Esophagus squamous epithelium (tissue), 5 donors: ENCODE data around the gene FAM83F. TPM values are rescaled to one million over a fixed set of nuclear protein-coding genes. Genes with fewer than 3 reads are reported as not detected.

Experiments
- DNase-seq: peaks from one replicate; lab custom pipeline; 2025; lab: John Stamatoyannopoulos, UW
- H3K27ac ChIP-seq, 4 donors: fragments of 200-600 bp; sonication (generic); one replicate each; pipeline ENCODE4 v1.5.1; 2016 to 2019; ENCODE audit warnings: mild to moderate bottlenecking in 1 of 4
- H3K27me3 ChIP-seq, 4 donors: fragments of 200-600 bp; sonication (generic); 1 replicate in 3 of 4; 2 replicates in 1 of 4; pipeline versions ENCODE4 v1.5.1 to v1.6.0; 2017 to 2021; ENCODE audit warnings: antibody characterized with exemption in 1 of 4
- H3K36me3 ChIP-seq, 3 donors: fragments of 200-600 bp; sonication (generic); one replicate each; pipeline ENCODE4 v1.5.1; 2016 to 2019
- H3K4me1 ChIP-seq, 3 donors: fragments of 200-600 bp; sonication (generic); one replicate each; pipeline ENCODE4 v1.5.1; 2017 to 2019
- H3K4me3 ChIP-seq, 4 donors: fragments of 200-600 bp; sonication (generic); 1 replicate in 3 of 4; 2 replicates in 1 of 4; pipeline ENCODE4 v1.5.1; 2016 to 2019; ENCODE audit warnings: mild to moderate bottlenecking in 2 of 4, moderate library complexity in 1 of 4
- H3K9me3 ChIP-seq, 3 donors: fragments of 200-600 bp; sonication (generic); one replicate each; pipeline ENCODE4 v1.5.1; 2016 to 2019
- CTCF ChIP-seq, 6 experiments: fragments of 450-650 bp in 4 of 6; fragments of 200-600 bp in 2 of 6; sonication (generic) in 2 of 6; IDR thresholded peaks; one replicate each; pipeline ENCODE4 v1.5.1; 2016 to 2019; ENCODE audit warnings: antibody characterized with exemption in 6 of 6, mild to moderate bottlenecking in 4 of 6, moderate library complexity in 4 of 6
- POLR2A ChIP-seq, 4 donors: fragments of 450-650 bp; IDR thresholded peaks; one replicate each; pipeline ENCODE4 v1.6.1; 2017; ENCODE audit warnings: antibody characterized with exemption in 4 of 4, mild to moderate bottlenecking in 4 of 4, moderate library complexity in 3 of 4
- WGBS, 2 donors: methylation state at CpG; one replicate each; pipeline ENCODE4 v1.1.5; 2018; 5-methylcytosine and 5-hydroxymethylcytosine counted together
- intact Hi-C: fragments of 100-400 bp; cut with DNase I; formaldehyde crosslinking; loops from one replicate; pipeline ENCODE4 v1.15.0; 2022
- total RNA-seq, 4 donors: library from RNA; depleted of rRNA; stranded (reverse); fragments of >200 nt; gene quantifications; one replicate each; pipeline ENCODE4 v1.1.0, GENCODE V29; 2016
- donor health status: DM: yes; HTN: yes; CAD: no.

FAM83F gene
- total RNA-seq, 4 donors from 2014 or later, result 25.5 to 39.2 (median 29.6) TPM

GRCh38 chr22:39997939-39998726 lies 3.4 kb downstream of the FAM83F start:
- Histone ChIP-seq H3K4me1 (peaks cover 25 to 94% (median 44%) of the 10 kb centered on the region in 3 donors), H3K4me3 (peak overlapping the region in 3 of 4 donors; percentile 56 to 73 (median 70)), H3K27ac (peak overlapping the region; percentile 35 to 95 (median 94)), H3K9me3 (no peaks in the 10 kb centered on the region), H3K27me3 (peaks cover 0 to 32% (median 0%) of the 10 kb centered on the region in 4 donors), H3K36me3 (peaks cover 0 to 10% (median 0%) of the 10 kb centered on the region in 3 donors)
- intact Hi-C loops, result no loop called here
- TF ChIP-seq POLR2A (IDR thresholded peaks at IDR 0.05), result no peak
- no peak for TF ChIP-seq CTCF (IDR thresholded peaks at IDR 0.05)
- DNase-seq, result no peak
- WGBS, 2 donors, result 40 to 49% methylated on average over 4 to 6 of the region's 11 CpGs

- intact Hi-C loops, result no loop called here
- DNase-seq, result no peak
- Histone ChIP-seq H3K27ac (peak overlapping the region; percentile 8 to 95 (median 94)), H3K27me3 (peaks cover 0 to 28% (median 0%) of the 10 kb centered on the region in 4 donors), H3K36me3 (peaks cover 0 to 10% (median 0%) of the 10 kb centered on the region in 3 donors), H3K9me3 (no peaks in the 10 kb centered on the region), H3K4me1 (peaks cover 25 to 97% (median 45%) of the 10 kb centered on the region in 3 donors), H3K4me3 (peak overlapping the region in 2 of 4 donors; percentile 70 to 73)
- WGBS, 2 donors, result 43 to 48% methylated on average over 13 to 16 of the region's 16 CpGs
- TF ChIP-seq POLR2A (IDR thresholded peaks at IDR 0.05), result no peak
These were observed 4.5 kb downstream of the FAM83F start for GRCh38 chr22:39999144-39999757.

GRCh38 chr22:40000171-40000570 lies 5.4 kb downstream of the FAM83F start:
- peaks cover 26 to 99% (median 52%) of the 10 kb centered on the region in 3 donors for H3K4me1 ChIP-seq

GRCh38 chr22:40001106-40001505 lies 6.4 kb downstream of the FAM83F start:
- no peak overlapping the region for H3K4me3 ChIP-seq
- 15 to 50% methylated on average over 1 to 4 of the region's 4 CpGs for WGBS, 2 donors
- peak overlapping the region; percentile 8 to 94 (median 78) for H3K27ac ChIP-seq
- intact Hi-C loops, result no loop called here
- TF ChIP-seq CTCF (IDR thresholded peaks at IDR 0.05) (no peak), POLR2A (IDR thresholded peaks at IDR 0.05) (no peak)
- peaks cover 0 to 9% (median 0%) of the 10 kb centered on the region in 4 donors for H3K27me3 ChIP-seq
- no peak for DNase-seq
- H3K36me3 ChIP-seq, result peaks cover 0 to 10% (median 0%) of the 10 kb centered on the region in 3 donors
- no peaks in the 10 kb centered on the region for H3K9me3 ChIP-seq
- peaks cover 30 to 99% (median 57%) of the 10 kb centered on the region in 3 donors for H3K4me1 ChIP-seq

More at GRCh38 chr22:40000171-40000570, 5.4 kb downstream of the FAM83F start:
- intact Hi-C loops, result no loop called here
- H3K27me3 ChIP-seq, result peaks cover 0 to 19% (median 0%) of the 10 kb centered on the region in 4 donors
- 55 to 73% methylated on average over 4 to 5 of the region's 5 CpGs for WGBS, 2 donors
- H3K9me3 ChIP-seq, result no peaks in the 10 kb centered on the region
- H3K27ac ChIP-seq, result peak overlapping the region; percentile 8 to 94 (median 78)
- H3K4me3 ChIP-seq, result no peak overlapping the region
- peaks cover 0 to 10% (median 0%) of the 10 kb centered on the region in 3 donors for H3K36me3 ChIP-seq
- DNase-seq, result no peak
- TF ChIP-seq POLR2A (IDR thresholded peaks at IDR 0.05), result no peak
- no peak for TF ChIP-seq CTCF (IDR thresholded peaks at IDR 0.05)

GRCh38 chr22:40001800-40002577 lies 7.2 kb downstream of the FAM83F start:
- H3K27ac ChIP-seq, result peak overlapping the region; percentile 53 to 94 (median 78)
- intact Hi-C loops, result no loop called here
- no peak overlapping the region for H3K4me3 ChIP-seq
- H3K9me3 ChIP-seq, result no peaks in the 10 kb centered on the region
- DNase-seq, result no peak
- H3K27me3 ChIP-seq, result peaks cover 0 to 9% (median 0%) of the 10 kb centered on the region in 4 donors
- peaks cover 30 to 100% (median 62%) of the 10 kb centered on the region in 3 donors for H3K4me1 ChIP-seq
- 42 to 45% methylated on average over 6 to 9 of the region's 14 CpGs for WGBS, 2 donors
- H3K36me3 ChIP-seq, result peaks cover 0 to 10% (median 0%) of the 10 kb centered on the region in 3 donors
- no peak for TF ChIP-seq CTCF (IDR thresholded peaks at IDR 0.05)
- TF ChIP-seq POLR2A (IDR thresholded peaks at IDR 0.05), result no peak
